ENCODE measurements around the gene CLEC3B.
"Not testable (repeated sequence)": the region's sequence is repeated elsewhere in the genome, so short reads cannot be mapped to it uniquely, and the experiment has no call there.

CLEC3B gene

GRCh38 chr3:45035441-45036301, 9.6 kb downstream of the CLEC3B start:
- DNase-seq (ENCODE audit: low spot score): no peak

DNA sequence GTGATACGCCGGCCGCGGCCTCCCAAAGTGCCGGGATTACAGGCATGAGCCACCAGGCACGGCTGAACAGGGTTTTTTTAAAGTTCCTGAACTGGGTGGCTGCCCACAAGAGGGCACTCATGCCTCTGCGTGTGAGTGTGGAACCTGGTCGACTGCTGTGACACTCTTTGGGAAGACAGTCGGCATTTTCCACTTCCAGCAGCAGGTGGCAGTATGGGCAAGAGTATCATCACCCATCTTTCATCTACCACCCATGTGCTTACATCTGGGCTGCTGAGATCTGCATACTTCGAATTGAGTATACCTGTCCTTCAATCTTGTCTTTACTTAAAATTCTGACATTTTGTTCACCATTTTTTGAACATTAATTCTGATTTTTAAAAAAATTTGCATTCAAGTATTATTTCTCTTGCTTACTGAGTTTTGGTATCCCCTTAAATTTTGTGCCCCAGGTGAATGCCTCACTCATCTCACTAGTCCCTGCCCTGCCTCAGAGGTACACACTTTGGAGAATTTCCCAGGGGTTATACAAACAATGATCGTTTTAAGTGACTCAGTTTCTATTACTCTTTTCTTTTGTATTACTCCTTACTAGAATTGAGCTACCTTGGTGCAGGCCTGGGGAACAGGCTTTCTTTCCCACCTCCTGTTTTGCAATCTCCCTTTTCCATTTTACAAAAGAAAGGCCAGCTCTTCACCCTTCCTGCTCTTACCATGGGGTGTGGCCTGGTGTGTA, 11.8 kb downstream of the CLEC3B start:
- peak; percentile 92 for DNase-seq (ENCODE audit: low spot score)

- DNase-seq (ENCODE audit: low spot score): peak; percentile 25
Observed at GRCh38 chr3:45041666-45042065, 15.6 kb downstream of the CLEC3B start.

DNA sequence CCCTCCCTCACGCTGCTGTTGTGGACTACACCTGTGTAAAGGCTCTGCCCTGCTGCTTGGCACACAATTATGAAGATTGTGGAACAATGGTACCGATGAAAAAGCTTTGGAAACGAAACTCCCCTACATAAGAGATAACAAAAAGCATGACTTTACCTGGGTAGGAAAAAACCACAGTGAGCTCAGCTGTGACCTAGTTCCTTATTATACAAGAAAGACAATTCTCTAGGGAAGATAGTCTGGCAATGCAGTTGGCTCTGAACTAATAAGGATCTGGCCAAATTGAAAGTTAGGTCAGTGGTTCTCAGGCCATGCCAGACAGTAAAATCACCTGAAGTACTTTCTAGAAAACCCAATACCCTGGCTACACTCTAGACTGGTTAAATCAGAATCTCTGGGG, 16.1 kb downstream of the CLEC3B start:
- DNase-seq (ENCODE audit: low spot score): no peak

DNA sequence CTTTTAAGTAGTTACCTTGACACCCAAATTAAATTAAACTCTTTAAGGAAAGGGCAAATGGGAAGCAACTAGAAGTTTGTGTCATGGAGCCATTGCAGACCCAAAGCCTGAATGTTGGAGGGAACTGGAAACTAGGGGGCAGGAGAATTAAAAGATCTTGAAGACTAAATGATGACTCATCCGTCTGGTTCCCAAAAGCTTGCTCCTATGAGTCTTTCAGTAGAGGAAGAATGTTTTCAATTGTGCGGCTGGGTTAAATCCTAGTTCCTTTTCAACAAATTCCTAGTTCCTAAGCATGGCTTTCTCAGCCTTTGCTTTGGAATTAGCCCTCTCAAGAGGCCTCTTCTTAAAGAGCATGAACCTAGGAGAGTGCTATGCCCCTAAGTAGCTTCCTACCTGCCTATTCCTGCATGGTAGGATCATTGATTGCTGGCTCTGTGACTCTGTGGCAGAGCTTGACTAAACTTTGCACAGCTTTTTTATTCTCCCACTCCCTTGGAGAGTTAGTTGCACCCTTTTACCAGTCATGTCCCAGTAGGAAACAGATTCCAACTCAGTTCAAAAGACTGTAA, 17.7 kb downstream of the CLEC3B start:
- peak; percentile 41 for DNase-seq (ENCODE audit: low spot score)

GRCh38 chr3:45048244-45048643, 22.1 kb downstream of the CLEC3B start:
- no peak for DNase-seq (ENCODE audit: low spot score)

DNA sequence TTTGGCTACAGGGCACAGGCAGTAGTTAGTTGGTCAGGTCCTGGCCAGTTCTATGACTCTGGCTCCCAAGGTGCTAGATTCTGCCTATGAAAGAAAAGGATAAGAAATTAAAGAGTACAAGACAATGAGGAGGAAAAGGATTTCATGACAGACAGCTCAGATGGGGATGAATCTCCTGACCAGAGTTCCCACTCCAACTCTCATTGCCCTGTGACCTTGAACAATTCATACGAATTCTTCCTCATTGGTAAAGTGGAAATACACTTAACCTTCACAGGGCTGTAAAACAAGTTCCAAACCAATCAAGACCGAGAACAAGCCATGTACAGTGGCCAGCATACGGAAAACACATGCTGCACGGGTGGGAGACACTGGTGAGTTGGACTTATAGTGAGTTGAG, 23.7 kb downstream of the CLEC3B start:
- DNase-seq (ENCODE audit: low spot score): no peak

DNA sequence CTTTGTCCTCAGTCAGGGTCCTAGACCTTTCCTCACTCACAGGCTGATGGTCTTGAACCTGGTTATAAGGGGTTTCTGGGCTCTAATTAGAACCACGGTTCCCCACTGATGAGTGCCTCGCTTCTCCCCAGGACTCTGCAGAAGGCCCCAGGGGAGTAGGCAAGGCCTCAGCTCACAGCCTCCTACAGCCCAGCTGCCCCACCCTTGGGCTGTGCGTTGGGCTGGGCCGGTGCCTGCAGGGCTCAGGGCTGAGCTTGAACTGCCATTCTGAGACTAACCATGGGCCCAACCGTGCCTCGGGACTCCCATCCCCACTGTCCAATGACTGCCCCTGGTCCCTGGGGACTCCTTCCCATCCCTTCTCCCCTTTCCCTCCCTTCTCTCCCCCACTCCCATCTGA, 25.6 kb downstream of the CLEC3B start:
- DNase-seq (ENCODE audit: low spot score): no peak

DNA sequence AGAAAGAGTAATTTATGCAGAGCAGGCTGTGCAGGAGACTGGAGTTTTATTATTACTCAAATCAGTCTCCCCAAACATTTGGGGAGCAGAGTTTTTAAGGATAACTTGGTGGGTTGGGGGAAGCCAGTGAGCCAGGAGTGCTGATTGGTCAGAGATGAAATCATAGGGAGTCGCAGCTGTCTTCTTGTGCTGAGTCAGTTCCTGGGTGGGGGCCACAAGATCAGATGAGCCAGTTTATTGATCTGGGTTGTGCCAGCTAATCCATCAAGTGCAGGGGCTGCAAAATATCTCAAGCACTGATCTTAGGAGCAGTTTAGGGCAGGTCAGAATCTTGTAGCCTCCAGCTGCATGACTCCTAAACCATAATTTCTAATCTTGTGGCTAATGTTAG, 27.7 kb downstream of the CLEC3B start:
- DNase-seq (ENCODE audit: low spot score): not testable (repeated sequence)

- DNase-seq (ENCODE audit: low spot score): no peak
Observed at GRCh38 chr3:45054196-45054857, 28.2 kb downstream of the CLEC3B start.

DNA sequence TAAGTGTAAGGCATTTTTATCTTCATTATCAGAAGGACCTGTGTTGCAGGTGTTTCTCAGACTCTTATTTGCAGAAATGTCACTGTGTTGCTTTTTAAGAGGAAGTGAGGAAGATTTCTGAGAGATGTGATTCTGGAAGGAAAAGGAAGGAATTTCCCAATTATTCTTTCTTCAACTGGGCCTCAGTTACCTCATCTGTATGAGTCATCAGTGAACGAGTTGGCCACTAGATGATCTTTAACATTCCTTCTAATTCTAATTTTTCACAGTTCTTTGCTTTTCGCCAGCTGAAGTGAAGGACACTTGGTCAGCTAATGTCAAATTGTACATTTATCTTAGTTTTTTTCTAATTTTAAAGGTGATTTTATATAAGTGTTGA, 28.9 kb downstream of the CLEC3B start:
- DNase-seq (ENCODE audit: low spot score): no peak

DNA sequence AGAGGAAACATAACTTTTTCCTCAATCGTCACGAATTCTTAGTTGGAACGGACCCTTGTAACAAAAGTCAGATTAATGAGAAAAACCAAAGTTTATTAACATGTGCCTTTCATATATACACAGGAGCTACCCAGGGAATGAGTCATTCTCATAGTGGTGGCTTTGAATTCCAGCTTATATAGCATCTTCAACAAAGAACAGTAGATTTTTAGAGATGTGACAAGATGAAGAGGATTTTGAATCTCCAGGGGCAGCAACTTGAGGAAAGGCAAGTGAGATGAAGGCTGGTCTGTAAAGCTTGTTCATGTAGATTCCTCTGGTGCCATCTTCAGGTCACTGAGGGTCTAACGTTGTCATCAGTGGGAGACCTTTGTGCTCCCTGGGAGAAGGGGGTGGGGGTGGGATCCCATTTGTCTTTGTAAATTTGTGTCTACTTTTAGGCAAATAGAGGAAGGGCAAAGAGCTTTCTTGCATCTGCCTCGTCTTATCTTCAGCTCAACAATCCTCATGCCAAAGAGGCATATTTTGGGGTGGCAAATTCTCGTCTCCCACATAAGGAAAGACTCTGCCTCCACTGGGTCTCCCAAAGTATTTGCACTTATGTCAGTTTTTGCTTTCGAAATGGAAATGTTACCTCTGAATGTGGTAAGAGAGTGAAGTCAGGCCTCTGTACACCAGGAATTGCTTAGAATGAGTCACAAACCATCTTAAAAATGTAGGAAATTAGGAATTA, 29.5 kb downstream of the CLEC3B start:
- peak; percentile 64 for DNase-seq (ENCODE audit: low spot score)

DNA sequence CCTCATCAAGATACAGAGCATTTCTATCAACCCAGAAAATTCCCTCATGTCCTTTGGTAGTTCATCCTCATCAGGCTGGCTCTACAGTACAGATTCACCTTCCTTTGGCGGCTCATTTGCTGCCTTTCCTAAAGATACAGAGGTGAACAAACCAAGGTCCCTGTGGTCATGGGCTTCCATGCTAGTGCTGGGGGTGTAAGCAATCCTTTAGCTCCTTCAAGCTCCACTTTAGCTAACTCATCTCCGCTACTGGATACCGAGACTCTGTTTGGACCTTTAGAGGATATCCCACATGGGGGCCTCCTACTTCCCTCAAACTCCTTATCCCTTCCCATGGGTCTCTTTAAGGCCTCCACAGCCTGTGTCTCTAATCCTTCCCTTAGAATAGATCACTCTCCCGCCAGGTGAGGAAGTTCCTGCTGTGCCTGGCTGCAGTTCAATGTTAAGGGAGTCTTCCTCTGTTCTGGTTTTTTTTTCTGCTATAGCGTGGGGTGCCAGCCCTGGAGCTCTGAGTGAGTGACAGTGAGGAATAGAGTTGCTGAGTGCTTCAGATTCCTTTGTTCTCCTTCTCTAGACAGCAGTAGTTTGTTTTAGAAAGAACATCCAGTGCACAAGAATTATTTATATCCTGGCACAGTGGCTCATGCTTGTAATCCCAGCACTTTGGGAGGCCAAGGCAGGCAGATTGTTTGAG, 30.7 kb downstream of the CLEC3B start:
- no peak for DNase-seq (ENCODE audit: low spot score)

- DNase-seq (ENCODE audit: low spot score): no peak
Observed at GRCh38 chr3:45057557-45057956, 31.5 kb downstream of the CLEC3B start.

DNA sequence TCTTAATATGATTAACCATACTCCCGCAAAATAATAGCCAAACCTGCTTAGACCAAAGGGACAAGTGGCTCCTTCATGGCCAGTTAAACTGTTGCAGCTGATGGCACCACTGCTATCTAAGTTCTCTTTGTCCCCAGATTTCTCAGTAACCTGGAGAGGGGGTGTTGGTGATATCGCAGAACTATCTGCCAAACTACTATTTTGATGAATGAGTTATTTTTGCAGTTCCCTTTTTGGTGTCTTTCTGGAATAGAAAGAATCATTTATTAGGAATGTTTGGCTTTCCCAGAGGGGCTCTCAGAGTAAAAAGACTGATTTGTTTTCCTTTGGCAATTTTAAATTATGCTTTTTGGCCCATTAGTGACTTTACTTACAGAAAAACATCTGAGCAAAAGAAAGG, 33.0 kb downstream of the CLEC3B start:
- DNase-seq (ENCODE audit: low spot score): no peak

DNA sequence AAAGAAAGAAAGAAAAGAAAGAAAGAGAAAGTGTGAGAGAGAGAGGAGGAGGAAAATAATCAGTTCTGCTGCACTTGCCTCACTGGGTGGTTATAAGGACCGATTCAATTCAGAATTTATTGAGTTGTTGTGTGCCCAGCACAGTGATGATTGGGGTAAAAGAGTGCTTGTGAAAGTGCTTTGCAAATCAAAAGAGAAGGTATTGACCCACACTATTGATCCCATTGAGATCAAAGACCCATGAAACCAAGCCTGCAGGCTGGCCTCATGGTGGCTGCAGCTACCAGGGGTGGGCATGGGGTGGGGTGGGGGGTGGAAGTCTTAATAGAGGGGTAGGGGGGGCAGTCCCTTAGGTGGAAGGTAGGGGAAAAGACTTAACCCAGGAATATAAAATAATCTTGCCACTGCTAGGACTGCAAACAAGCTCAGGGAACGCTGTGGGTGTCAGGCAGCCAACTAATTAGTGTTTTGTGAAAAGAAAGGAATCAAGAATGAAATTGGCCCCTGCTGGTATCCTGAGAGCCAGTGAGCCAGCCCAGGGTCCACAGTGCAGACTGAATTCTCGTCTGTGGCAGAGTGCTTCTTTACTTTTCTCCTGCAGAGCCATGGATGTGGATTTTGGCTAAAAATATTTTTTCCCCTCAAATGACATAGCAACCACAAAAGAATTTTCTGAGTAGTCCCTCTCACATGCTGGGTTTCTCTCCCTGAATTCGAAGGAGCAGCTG, 34.2 kb downstream of the CLEC3B start:
- no peak for DNase-seq (ENCODE audit: low spot score)

GRCh38 chr3:45062697-45063070, 36.6 kb downstream of the CLEC3B start:
- no peak for DNase-seq (ENCODE audit: low spot score)

GRCh38 chr3:45064512-45065372, 38.6 kb downstream of the CLEC3B start:
- DNase-seq (ENCODE audit: low spot score): peak; percentile 89

- DNase-seq (ENCODE audit: low spot score): no peak
Observed at GRCh38 chr3:45065373-45065720, 39.2 kb downstream of the CLEC3B start.

All from SW480 (cell line).